ENCODE measurements around the gene RERE.

Gene RERE

GRCh38 chr1:8317647-8318381 is 499.6 kb downstream of the RERE start, which contains the start of gene SLC45A1:
Gene SLC45A1 (plus strand): TSS chr1:8318114. CDS start chr1:8324330, 6,216 bp downstream.
- DNase-seq = peak in 56 of 58 donors; percentile 10 to 87 (median 66)

GRCh38 chr1:8315573-8316475 is 501.6 kb downstream of the RERE start:
- no peak for DNase-seq

- peak in 54 of 58 donors; percentile 10 to 86 (median 46) for DNase-seq
Measured at GRCh38 chr1:8314346-8315280, 502.8 kb downstream of the RERE start.

- no peak for DNase-seq
Measured at GRCh38 chr1:8313231-8313630, 504.2 kb downstream of the RERE start.

GRCh38 chr1:8312235-8313218 is 504.9 kb downstream of the RERE start:
- no peak for DNase-seq

GRCh38 chr1:8311068-8311718 is 506.2 kb downstream of the RERE start:
- no peak for DNase-seq

- DNase-seq = peak in 1 of 58 donors; percentile 2
Measured at GRCh38 chr1:8307628-8308027, 509.8 kb downstream of the RERE start.

- DNase-seq = no peak
Measured at GRCh38 chr1:8303876-8304275, 513.6 kb downstream of the RERE start.

GRCh38 chr1:8303141-8303540 is 514.3 kb downstream of the RERE start:
- DNase-seq = no peak

Data from anterior cingulate cortex (tissue), 58 donors.